NCI-H526 (cell line): ENCODE results near the gene AGO4.
"Not testable (repeated sequence)": the region's sequence is repeated elsewhere in the genome, so short reads cannot be mapped to it uniquely, and the experiment has no call there.

ENCODE experiments used
- DNase-seq, 2 experiments: peaks; one replicate each; lab custom pipeline; 2025; lab: John Stamatoyannopoulos, UW

AGO4 gene

DNA sequence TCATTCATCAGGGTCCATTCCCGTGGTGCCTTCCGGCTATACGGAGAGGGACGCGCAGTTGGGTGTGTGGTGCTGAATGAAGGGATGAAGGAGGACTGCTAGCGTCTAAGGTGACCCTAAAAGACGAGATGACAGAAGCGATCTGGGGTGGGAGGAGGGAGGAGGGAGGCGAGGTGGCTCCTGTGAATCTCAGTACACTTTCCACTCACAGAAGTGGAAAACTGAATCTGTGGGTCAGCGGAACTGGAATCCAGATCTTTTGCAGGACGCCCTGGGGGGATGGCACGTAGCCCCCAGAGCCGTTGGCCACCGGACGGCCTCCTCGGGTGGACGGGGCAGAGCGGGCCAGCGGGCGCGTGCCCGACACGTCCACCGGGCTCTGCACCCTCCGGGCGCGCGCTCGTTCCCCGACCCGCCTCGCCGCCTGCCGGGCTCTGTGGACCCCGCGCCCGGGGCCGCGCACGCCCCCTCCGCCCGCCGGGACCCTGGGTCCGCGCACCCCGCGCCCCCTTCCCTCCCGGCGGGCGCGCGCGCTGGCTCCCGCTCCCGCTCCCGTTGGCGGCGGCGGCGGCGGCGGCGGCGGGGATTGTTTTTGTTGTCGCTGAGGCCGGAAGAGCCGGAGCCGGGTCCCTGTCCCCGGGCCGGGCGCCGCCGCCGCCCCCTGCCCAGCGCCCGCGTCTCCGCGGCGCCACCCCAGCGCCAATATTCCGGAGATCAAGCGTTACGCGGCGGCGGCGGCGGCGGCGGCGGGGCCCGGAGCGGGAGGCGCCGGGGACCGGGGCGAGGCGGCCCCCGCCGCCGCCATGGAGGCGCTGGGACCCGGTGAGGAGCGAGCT lies at the start of gene AGO4:
Gene AGO4, plus strand, starts transcription at position 403 of the 836 bp plus-strand sequence. Its CDS starts 401 bp downstream, at position 804.
- DNase-seq, result peak; percentile 16 to 81

DNA sequence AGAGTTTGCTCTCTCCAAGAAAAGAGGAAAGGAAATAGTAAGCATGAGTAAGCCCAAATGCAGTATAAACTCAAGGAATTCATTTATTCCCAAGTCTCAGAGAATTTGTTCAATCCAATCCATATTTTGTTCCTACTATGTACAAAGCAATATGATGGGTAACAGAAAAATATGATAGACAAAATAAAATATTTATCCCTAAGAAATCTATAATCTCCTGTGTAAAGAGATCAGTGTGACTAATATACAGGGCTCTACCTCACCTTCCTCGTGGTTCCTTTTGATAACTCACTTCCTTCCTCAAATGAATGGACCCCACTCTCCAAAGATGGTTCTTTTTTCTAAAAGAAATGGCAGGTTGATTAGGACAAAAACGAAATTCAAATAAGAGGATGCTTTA lies 45.7 kb upstream of the AGO4 start:
- no peak for DNase-seq

DNA sequence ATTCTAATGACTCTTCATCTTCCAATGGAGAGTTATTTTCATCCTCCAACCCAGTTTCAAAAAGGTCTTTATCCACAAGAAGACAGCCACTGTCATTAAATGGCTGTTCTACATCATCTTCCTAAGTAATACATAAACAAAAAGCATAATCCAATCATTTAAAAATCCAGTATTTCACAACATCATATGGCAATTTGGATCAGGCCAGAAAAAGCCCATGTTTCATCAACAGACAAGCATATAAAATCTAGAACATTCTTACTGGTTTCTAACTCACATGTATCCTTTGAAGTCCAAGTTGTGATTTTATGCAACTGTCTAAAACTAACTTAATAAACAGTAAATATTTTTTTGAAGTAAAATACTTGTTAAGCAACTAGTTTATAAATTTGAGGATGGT lies 44.6 kb upstream of the AGO4 start:
- no peak for DNase-seq

- no peak for DNase-seq
These were observed 43.5 kb upstream of the AGO4 start for GRCh38 chr1:35764283-35764682.

GRCh38 chr1:35768350-35769187 lies 39.2 kb upstream of the AGO4 start:
- peak; percentile 9 to 37 for DNase-seq

- DNase-seq, result peak; percentile 85 to 97
These were observed 38.5 kb upstream of the AGO4 start for GRCh38 chr1:35769188-35769758.

DNA sequence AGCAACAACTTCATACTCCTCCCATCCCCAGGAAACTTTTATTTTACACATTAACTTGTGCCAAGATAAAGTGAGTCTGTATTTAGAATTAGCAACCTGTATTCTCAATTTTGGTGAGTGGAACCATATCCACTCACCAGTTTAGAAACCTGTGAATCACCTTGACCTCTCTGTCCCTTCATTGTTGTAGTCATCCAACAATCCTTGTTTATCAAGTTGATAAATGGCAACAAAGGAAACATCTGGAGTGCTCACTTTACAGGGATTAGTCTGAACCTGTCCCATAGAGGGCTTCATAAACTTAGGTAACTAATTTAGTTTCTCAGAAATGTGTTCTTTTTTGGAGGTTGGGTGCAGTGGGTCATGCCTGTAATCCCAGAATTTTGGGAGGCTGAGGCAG lies 34.1 kb upstream of the AGO4 start:
- DNase-seq, result no peak

- DNase-seq, result not testable (repeated sequence)
These were observed 31.6 kb upstream of the AGO4 start for GRCh38 chr1:35776172-35776571.

DNA sequence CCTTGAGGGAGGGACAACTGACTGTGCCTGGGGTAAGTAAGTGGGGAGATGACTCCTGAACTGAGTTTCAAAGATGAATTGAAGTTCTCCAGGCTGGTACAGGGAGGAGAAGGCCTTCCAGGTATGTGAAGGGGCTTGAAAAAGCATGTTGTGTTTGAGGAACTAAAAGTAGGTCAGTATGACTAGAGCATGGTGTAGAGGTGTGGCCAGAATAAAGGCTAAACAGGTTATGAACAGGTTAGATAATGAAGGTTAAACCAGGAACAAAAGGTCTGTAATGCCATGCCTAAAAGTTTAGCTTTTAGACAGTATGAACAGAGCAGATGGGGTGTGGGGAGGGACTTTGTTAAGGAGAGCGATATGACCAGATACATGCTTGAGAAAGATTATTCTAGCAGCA lies 30.7 kb upstream of the AGO4 start:
- no peak for DNase-seq

DNA sequence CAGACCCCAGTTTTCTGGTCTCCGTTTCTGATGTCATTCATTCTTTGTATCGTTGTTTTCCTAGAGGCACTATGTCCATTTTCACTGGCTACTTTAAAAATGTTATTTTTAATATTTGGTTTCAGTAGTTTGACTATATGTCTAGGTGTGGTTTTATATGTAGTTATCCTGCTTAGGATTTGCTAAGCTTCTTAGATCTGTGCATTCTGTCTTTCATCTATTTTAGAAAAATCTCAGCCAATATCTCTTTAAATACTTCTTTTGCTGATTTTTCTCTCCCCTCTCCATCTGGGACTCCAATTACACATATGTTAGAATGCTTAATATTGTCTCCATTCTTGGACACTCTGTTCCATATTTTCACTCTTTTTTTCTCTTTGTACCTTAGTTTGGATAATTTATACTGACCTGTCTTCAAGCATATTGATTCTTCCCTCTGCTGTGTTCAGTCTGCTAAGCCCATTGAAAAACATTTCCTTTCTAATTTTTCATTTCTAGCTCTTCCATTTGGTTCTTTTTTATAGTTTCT lies 24.7 kb upstream of the AGO4 start:
- DNase-seq, result no peak

GRCh38 chr1:35784364-35784763 lies 23.5 kb upstream of the AGO4 start:
- DNase-seq, result not testable (repeated sequence)

DNA sequence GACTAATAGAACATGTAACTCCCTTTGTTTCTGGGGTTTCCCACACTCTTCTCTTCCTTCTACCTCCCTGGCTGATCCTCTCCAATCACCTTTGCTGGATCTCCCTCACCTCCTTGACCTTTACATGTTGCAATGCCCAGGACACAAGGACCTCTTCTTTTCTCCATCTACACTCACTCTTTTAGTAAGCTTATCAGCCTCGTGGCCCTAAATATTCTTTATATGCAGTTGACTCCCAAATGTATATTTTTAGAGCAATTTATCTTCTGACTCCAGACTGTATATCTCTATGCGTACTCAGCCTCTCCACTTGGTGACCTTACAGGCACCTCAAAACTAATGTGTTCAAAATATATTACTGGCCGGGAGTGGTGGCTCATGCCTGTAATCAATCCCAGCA lies 19.7 kb upstream of the AGO4 start:
- no peak for DNase-seq

DNA sequence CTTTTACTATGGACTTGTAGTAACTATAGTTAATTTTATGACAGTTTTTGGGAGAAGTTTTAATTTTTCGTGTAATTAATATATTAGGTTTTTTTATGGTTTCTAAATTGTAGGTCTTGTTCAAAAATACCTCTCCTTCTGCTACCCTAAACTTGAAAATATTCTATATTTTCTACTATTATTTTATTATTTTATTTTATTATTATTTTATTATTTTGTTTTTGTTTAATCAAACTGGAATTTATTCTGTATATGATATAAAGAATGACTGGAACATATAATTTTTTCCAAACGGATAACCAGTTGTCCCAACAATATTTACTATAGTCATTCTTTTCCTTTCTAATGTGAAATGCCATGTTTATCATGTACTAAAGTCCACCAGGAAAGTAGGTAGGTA lies 17.1 kb upstream of the AGO4 start:
- no peak for DNase-seq

DNA sequence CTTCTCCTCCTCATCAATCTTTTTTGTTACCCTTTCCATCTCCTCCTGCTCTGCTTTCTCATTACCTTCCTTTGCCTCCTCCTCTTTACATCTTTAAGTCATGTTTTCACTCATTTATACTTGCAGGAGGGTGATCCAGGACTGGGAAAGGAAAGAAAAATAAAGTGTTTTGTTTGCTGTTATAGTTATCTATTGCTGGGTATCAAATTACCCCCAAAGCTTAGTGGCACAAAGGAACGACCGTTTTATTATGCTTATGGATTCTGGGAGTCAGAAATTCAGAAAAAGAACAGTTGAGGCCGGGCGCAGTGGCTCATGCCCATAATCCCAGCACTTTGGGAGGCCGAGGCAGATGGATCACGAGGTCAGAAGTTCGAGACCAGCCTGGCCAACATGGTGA lies 12.5 kb upstream of the AGO4 start:
- DNase-seq, result no peak

GRCh38 chr1:35797380-35797779 lies 10.4 kb upstream of the AGO4 start:
- DNase-seq, result no peak

DNA sequence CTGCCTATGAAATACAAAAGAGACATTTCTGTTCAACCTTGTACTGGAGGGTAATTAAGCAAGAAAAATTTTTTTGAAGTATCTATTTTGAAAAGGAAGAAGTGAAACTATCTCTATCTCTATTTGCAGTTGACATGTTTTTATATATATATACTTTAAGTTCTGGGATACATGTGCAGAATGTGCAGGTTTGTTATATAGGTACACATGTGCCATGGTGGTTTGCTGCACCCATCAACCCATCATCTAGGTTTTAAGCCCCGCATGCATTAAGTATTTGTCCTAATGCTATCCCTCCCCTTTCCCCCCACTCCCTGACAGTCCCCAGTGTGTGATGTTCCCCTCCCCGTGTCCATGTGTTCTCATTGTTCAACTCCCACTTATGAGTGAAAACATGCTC lies 9.8 kb upstream of the AGO4 start:
- DNase-seq, result not testable (repeated sequence)

- DNase-seq, result not testable (repeated sequence)
These were observed 7.5 kb upstream of the AGO4 start for GRCh38 chr1:35800167-35800887.

- peak; percentile 20 to 55 for DNase-seq
These were observed 766 bp downstream of the AGO4 start for GRCh38 chr1:35808450-35809113.

GRCh38 chr1:35809114-35810095 lies 1.6 kb downstream of the AGO4 start:
- peak; percentile 15 to 63 for DNase-seq
